Measurements from ENCODE around the gene GCSH.

Gene GCSH

DNA sequence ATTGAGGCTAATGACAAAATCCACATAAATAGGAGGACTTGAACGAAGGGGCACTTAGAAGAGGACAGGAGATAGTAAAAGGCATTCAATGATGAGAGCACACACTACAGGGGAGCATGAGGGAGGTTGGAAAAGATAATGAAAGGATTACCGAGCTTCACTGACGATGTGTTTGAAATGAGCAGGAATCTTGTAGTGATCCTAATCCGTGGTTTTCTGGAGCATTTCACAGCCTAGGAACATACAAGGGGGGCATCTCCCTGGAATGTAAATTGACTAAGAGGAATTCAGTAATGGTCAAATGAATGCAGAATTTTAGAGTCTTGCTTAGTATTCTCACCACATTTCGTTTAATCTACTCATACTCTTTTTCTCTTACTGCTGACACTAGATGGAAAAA lies 55.4 kb downstream of the GCSH start:
- DNase-seq = no peak

GRCh38 chr16:81040131-81040530 lies 56.1 kb downstream of the GCSH start:
- DNase-seq = no peak

DNA sequence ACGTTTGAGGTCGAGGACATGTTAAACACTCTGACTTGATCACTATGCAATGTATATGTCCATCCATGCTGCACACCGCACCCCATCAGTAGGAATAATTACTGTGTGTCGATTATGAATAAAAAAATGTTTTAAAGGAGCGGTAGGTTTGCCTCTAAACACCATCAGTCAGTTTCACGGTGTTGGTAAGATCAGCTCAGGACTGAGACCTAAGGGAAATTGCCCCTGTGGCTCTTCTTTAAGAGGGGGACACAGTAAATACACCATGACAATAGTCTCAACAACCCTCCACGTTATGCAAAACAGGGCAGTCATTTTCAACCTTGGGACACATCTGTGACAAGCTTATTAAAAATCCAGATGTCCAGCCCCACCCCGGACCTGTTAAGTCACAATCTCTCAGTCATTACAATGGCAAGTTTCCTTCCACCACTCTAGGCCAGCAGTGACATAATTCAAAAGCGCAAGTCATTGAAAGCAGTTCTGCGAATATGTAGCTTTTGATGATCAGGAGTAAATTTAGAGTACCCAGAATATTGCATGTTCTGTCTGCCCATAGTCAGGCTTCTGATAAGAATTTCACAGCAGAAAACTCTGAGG lies 59.3 kb downstream of the GCSH start:
- no peak for DNase-seq

- DNase-seq = peak; percentile 23 to 56 (median 30)
Observed at GRCh38 chr16:81035975-81036750, 60.0 kb downstream of the GCSH start.

DNA sequence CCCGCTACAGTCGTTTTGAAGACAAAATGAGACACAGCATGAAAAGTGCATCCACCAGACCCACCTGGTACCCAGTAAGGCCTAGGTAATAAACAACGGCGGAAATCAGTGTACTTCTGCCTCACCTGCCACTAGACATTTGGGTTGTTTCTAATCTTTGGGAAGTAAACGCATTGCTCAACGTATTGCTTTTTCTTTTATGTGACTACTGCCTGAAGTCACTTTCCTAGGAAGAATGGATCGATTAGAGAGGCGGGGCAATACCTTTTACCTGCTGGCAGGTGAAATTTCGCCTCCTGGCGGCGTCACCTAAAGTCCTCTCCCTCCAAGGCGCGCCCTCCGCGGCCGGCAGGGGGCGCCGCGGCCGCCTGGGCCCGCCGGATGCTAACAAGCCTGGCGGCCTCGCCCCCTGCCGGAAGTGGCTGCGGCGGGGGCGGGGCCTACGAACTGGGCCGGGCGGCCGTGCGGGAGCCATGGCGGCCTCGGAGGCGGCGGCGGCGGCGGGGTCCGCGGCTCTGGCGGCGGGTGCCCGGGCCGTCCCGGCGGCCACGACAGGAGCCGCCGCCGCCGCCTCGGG lies 60.7 kb downstream of the GCSH start, which contains the start of gene ATMIN:
ATMIN (plus strand) TSS at position 445 of the 577 bp plus-strand sequence; CDS start at position 474, 29 bp downstream.
- peak; percentile 80 to 91 (median 84) for DNase-seq

All from activated CD4-positive, CD25-positive, alpha-beta regulatory T cell (primary cell).